ENCODE data around the gene KCND3.

The KCND3 gene

DNA sequence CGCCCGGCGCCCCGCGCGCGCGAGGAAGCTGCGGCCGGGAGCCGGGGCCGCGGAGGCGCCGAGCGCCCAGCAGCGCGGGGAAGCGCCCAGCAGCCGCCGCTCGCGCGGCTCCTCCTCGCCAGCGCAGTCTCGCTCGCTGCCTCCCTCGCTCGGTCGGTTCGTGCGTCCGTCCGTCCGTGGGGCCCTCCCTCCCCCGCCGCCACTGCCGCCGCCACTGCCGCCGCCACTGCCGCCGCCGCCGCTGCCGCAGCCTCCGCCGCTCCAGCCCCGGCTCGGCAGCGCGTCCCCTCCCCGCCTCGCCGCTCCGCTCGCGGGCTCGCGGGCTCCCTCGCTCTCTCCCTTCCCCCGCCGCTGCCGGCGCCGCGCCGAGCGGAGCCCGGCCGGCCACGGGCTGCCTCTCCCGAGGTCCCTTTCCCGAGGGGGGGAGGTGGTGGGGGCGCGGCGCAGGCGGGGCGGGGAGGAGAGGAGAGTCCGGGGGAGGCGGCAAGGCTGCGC lies at the start of gene KCND3:
KCND3 (minus strand) TSS at position 138 of the 495 bp plus-strand sequence.
- peaks cover 12% of the 10 kb centered on the region for H3K27me3 ChIP-seq (ENCODE audit: control insufficient read depth, low read length)
- H3K9me3 ChIP-seq (ENCODE audit: control insufficient read depth, insufficient read depth, low read length), result no peaks in the 10 kb centered on the region
- no peaks in the 10 kb centered on the region for H3F3A ChIP-seq (ENCODE audit: control insufficient read depth, insufficient read depth)
- H4K20me1 ChIP-seq (ENCODE audit: control insufficient read depth, insufficient read depth, low read depth, low read length), result no peaks in the 10 kb centered on the region
- no peak within 1 kb of the TSS for H3K4me2 ChIP-seq (ENCODE audit: low read length)
- no peaks in the 10 kb centered on the region for H3K4me1 ChIP-seq (ENCODE audit: control insufficient read depth, low read length)
- TF ChIP-seq, protein P1, sequence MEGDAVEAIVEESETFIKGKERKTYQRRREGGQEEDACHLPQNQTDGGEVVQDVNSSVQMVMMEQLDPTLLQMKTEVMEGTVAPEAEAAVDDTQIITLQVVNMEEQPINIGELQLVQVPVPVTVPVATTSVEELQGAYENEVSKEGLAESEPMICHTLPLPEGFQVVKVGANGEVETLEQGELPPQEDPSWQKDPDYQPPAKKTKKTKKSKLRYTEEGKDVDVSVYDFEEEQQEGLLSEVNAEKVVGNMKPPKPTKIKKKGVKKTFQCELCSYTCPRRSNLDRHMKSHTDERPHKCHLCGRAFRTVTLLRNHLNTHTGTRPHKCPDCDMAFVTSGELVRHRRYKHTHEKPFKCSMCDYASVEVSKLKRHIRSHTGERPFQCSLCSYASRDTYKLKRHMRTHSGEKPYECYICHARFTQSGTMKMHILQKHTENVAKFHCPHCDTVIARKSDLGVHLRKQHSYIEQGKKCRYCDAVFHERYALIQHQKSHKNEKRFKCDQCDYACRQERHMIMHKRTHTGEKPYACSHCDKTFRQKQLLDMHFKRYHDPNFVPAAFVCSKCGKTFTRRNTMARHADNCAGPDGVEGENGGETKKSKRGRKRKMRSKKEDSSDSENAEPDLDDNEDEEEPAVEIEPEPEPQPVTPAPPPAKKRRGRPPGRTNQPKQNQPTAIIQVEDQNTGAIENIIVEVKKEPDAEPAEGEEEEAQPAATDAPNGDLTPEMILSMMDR (IDR thresholded peaks at IDR 0.05; ENCODE audit: low read depth, low read length, poor library complexity, severe bottlenecking), result no peak
- no peak for TF ChIP-seq EZH2phosphoT487 (IDR thresholded peaks at IDR 0.05; ENCODE audit: borderline replicate concordance, low read length)
- no peaks in the 10 kb centered on the region for H3K36me3 ChIP-seq (ENCODE audit: control insufficient read depth, low read length)
- no peak within 1 kb of the TSS for H3K4me3 ChIP-seq (ENCODE audit: low read length)
- no peaks in the 10 kb centered on the region for H3K79me2 ChIP-seq (ENCODE audit: control insufficient read depth, low read length)
- H3K9me2 ChIP-seq (replicated peaks; ENCODE audit: control insufficient read depth, low read length), result no peaks in the 10 kb centered on the region
- no peak within 1 kb of the TSS for H3K27ac ChIP-seq (ENCODE audit: low read depth, low read length)

DNA sequence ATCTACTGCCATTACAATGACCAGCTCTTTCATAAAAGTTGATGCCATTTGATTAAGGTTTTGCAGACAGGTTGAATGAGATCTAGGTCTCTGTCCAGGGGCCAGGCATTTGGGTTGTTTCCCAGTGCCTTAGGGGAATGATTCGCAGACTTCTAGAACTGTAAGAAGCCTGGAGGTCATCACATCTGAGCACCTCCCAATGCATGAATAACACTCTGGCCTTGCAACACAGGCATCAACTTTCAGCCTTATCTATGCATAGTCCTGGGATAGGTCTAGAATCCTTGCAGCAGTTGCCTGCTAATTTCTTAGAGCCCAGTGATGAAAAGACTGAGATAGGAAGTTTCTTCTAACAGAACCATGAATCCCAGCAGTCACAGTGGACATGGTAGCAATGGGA lies 44.8 kb upstream of the KCND3 start:
- Histone ChIP-seq H3K36me3 (ENCODE audit: control insufficient read depth, low read length) (no peaks in the 10 kb centered on the region), H3F3A (ENCODE audit: control insufficient read depth, insufficient read depth) (no peaks in the 10 kb centered on the region), H3K27ac (ENCODE audit: low read depth, low read length) (no peak overlapping the region), H3K4me3 (ENCODE audit: low read length) (no peak overlapping the region), H3K4me2 (ENCODE audit: low read length) (no peak overlapping the region), H4K20me1 (ENCODE audit: control insufficient read depth, insufficient read depth, low read depth, low read length) (no peaks in the 10 kb centered on the region), H3K79me2 (ENCODE audit: control insufficient read depth, low read length) (no peaks in the 10 kb centered on the region), H3K27me3 (ENCODE audit: control insufficient read depth, low read length) (peaks cover 6% of the 10 kb centered on the region; the same call in 1 of the 2 replicates), H3K4me1 (ENCODE audit: control insufficient read depth, low read length) (no peaks in the 10 kb centered on the region), H3K9me2 (replicated peaks; ENCODE audit: control insufficient read depth, low read length) (no peaks in the 10 kb centered on the region), H3K9me3 (ENCODE audit: control insufficient read depth, insufficient read depth, low read length) (no peaks in the 10 kb centered on the region)
- no peak for TF ChIP-seq EZH2phosphoT487 (IDR thresholded peaks at IDR 0.05; ENCODE audit: borderline replicate concordance, low read length)
- TF ChIP-seq, protein P1 (IDR thresholded peaks at IDR 0.05; ENCODE audit: low read depth, low read length, poor library complexity, severe bottlenecking), result no peak

DNA sequence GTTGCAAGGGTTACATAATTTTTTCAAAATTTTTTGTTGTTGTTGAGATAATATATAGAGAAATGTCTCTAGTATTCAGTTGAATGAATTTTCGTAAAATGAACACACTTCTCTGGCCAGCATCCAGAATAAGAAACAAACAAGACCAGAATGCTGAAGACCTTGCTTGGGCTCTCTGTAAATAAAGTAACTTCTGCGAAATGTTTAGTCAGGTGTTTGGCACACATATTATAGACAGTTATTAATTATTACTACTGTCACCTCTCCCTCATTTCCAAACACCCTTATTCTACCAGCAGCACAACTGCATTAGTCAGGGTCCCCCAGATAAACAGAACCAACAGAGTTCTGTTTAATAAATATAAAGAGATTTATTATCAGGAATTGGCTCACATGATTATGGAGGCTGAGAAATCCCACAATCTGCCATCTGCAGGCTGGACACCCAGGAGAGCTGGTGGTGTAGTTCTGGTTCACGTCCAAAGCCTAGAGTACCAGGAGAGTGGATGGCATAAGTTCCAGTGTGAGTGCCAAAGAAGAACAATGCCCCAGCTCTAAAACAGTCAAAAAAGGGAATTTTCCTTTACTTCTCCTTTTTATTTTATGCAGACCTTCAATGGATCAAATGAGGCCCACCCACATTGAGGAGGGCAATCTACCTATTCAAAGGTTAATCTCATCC lies 44.1 kb upstream of the KCND3 start:
- Histone ChIP-seq H4K20me1 (ENCODE audit: control insufficient read depth, insufficient read depth, low read depth, low read length) (no peaks in the 10 kb centered on the region), H3K4me3 (ENCODE audit: low read length) (no peak overlapping the region), H3K79me2 (ENCODE audit: control insufficient read depth, low read length) (no peaks in the 10 kb centered on the region), H3K36me3 (ENCODE audit: control insufficient read depth, low read length) (no peaks in the 10 kb centered on the region), H3K4me1 (ENCODE audit: control insufficient read depth, low read length) (no peaks in the 10 kb centered on the region), H3K27ac (ENCODE audit: low read depth, low read length) (no peak overlapping the region), H3K4me2 (ENCODE audit: low read length) (no peak overlapping the region), H3K9me3 (ENCODE audit: control insufficient read depth, insufficient read depth, low read length) (no peaks in the 10 kb centered on the region), H3K27me3 (ENCODE audit: control insufficient read depth, low read length) (no peaks in the 10 kb centered on the region; the same call in 1 of the 2 replicates), H3K9me2 (replicated peaks; ENCODE audit: control insufficient read depth, low read length) (no peaks in the 10 kb centered on the region), H3F3A (ENCODE audit: control insufficient read depth, insufficient read depth) (no peaks in the 10 kb centered on the region)
- no peak for TF ChIP-seq EZH2phosphoT487 (IDR thresholded peaks at IDR 0.05; ENCODE audit: borderline replicate concordance, low read length)
- TF ChIP-seq, protein P1 (IDR thresholded peaks at IDR 0.05; ENCODE audit: low read depth, low read length, poor library complexity, severe bottlenecking), result no peak
